ENCODE data around the gene LRRC4B.
"Not testable (repeated sequence)": the region's sequence is repeated elsewhere in the genome, so short reads cannot be mapped to it uniquely, and the experiment has no call there.

LRRC4B gene

DNA sequence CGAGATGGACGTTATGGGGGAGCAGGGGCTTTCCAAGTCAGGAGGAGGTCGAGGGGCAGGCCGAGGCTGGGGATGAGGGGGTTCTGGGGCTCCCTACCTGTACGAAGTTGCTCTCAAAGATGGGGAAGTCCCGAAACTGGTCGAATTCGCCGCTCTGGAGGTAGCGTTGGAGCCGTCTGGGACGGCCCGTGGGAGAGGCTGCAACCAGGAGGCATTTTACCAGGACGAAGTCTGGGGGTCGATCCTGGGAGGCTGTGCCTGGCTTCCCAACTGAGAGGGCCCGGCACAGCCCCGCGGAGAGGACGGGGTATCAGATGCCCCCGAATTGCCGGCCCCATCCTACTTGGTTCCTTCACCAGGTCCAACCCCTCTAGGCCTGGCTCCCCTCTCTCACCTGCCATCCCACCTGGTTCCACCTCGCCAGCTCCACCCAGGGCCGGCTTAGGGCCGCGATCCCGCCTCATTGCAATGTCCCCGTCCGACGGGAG is 92.5 kb downstream of the LRRC4B start:
- Histone ChIP-seq H3K27ac (peak overlapping the region; percentile 75), H3K9me3 (no peaks in the 10 kb centered on the region)

GRCh38 chr19:50475101-50475568 is 93.1 kb downstream of the LRRC4B start:
- Histone ChIP-seq H3K27ac (peak overlapping the region; percentile 27), H3K9me3 (no peaks in the 10 kb centered on the region), H3K27me3 (no peaks in the 10 kb centered on the region), H3K4me1 (ENCODE audit: control insufficient read depth in 1 of 2, insufficient read depth in 1 of 2, low read depth in 1 of 2, low read length in 1 of 2) (peaks cover 8 to 13% of the 10 kb centered on the region in 2 experiments), H3K4me3 (ENCODE audit: low read depth in 1 of 2, low read length in 1 of 2) (no peak overlapping the region), H3K36me3 (peaks cover 14% of the 10 kb centered on the region)
- no peak for TF ChIP-seq CTCF (IDR thresholded peaks at IDR 0.05)

More for the DNA sequence above, 92.5 kb downstream of the LRRC4B start:
- Histone ChIP-seq H3K4me1 (ENCODE audit: control insufficient read depth in 1 of 2, insufficient read depth in 1 of 2, low read depth in 1 of 2, low read length in 1 of 2) (peaks cover 8 to 13% of the 10 kb centered on the region in 2 experiments), H3K27me3 (no peaks in the 10 kb centered on the region), H3K4me3 (ENCODE audit: low read depth in 1 of 2, low read length in 1 of 2) (peak overlapping the region; percentile 80 to 82), H3K36me3 (peaks cover 21% of the 10 kb centered on the region)
- TF ChIP-seq CTCF (IDR thresholded peaks at IDR 0.05): no peak

DNA sequence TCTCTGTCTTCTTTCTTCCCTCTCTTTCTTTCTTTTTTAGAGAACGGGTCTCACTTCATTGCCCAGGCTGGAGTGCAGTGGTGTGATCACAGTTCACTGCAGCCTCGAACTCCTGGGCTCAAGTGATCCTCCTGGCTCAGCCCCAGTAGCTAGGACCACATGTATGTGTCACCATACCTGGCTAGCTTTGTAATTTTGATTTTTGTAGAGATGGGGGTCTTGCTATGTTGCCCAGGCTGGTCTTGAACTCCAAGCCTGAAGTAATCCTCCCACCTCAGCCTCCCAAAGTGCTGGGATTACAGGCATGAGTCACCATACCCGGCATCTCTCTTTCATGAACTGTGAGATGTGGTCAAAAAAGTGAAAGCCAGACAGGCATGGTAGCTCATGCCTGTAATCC is 94.9 kb downstream of the LRRC4B start:
- H3K27me3 ChIP-seq; H3K27ac ChIP-seq; H3K36me3 ChIP-seq; H3K4me3 ChIP-seq (ENCODE audit: low read depth in 1 of 2, low read length in 1 of 2); H3K9me3 ChIP-seq: not testable (repeated sequence)
- peaks cover 8 to 13% of the 10 kb centered on the region in 2 experiments for H3K4me1 ChIP-seq (ENCODE audit: control insufficient read depth in 1 of 2, insufficient read depth in 1 of 2, low read depth in 1 of 2, low read length in 1 of 2)

GRCh38 chr19:50468818-50469217 is 99.4 kb downstream of the LRRC4B start:
- Histone ChIP-seq H3K9me3 (no peaks in the 10 kb centered on the region), H3K4me3 (ENCODE audit: low read depth in 1 of 2, low read length in 1 of 2) (no peak overlapping the region), H3K27me3 (no peaks in the 10 kb centered on the region), H3K4me1 (ENCODE audit: control insufficient read depth in 1 of 2, insufficient read depth in 1 of 2, low read depth in 1 of 2, low read length in 1 of 2) (no peaks in the 10 kb centered on the region), H3K27ac (no peak overlapping the region), H3K36me3 (no peaks in the 10 kb centered on the region)
- no peak for TF ChIP-seq CTCF (IDR thresholded peaks at IDR 0.05)

DNA sequence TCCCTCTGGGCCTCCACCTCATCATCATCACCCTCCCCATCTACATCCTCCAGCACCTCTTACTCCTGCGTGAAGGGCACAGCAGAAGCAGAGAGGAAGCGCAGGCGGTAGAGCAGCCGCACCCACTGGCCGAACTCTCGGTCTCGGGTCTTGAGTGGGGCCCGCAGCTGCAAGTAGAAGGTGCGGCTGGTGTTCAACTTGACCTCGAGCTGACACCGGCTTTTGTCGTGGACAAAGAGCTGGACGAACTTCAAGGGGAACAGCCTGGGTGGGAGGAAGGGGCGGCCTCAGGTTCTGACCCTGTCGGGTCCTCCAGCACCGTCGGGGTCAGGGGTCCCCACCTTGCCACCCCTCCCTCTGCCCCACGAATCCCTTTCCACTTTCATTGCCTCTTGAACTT is 100.7 kb downstream of the LRRC4B start:
- Histone ChIP-seq H3K9me3 (no peaks in the 10 kb centered on the region), H3K27ac (no peak overlapping the region), H3K4me3 (ENCODE audit: low read depth in 1 of 2, low read length in 1 of 2) (no peak overlapping the region), H3K36me3 (no peaks in the 10 kb centered on the region), H3K27me3 (no peaks in the 10 kb centered on the region), H3K4me1 (ENCODE audit: control insufficient read depth in 1 of 2, insufficient read depth in 1 of 2, low read depth in 1 of 2, low read length in 1 of 2) (no peaks in the 10 kb centered on the region)
- TF ChIP-seq CTCF (IDR thresholded peaks at IDR 0.05): no peak

All from neutrophil (primary cell).